ENCODE results near the gene USP15. TPM values are rescaled to one million over a fixed set of nuclear protein-coding genes. Genes with fewer than 3 reads are reported as not detected.

USP15 gene
- total RNA-seq, 6 experiments from 2014 or later: 32.4 to 60.5 (median 37.9) TPM

GRCh38 chr12:62278022-62278421 lies 17.8 kb downstream of the USP15 start:
- no peaks in the 10 kb centered on the region for H3K36me3 ChIP-seq
- H3K4me1 ChIP-seq: peaks cover 0 to 26% (median 7%) of the 10 kb centered on the region in 4 donors
- no peak for ATAC-seq
- H3K9me3 ChIP-seq: no peaks in the 10 kb centered on the region
- no peak overlapping the region for H3K27ac ChIP-seq
- TF ChIP-seq POLR2A (IDR thresholded peaks at IDR 0.05): no peak
- no peak for TF ChIP-seq CTCF (IDR thresholded peaks at IDR 0.05)
- no peaks in the 10 kb centered on the region for H3K27me3 ChIP-seq
- 97% methylated on average over 2 of the region's 2 CpGs for WGBS (ENCODE audit: insufficient coverage, low coverage, low lambda C conversion rate, missing lambda C conversion rate)
- no peak overlapping the region for H3K4me3 ChIP-seq
- intact Hi-C loops (cut with DNase I): no loop called here
- no peak for DNase-seq

- Histone ChIP-seq H3K27ac (no peak overlapping the region), H3K4me3 (no peak overlapping the region), H3K27me3 (no peaks in the 10 kb centered on the region), H3K4me1 (peaks cover 0 to 21% (median 3%) of the 10 kb centered on the region in 4 donors), H3K9me3 (no peaks in the 10 kb centered on the region), H3K36me3 (no peaks in the 10 kb centered on the region)
- DNase-seq (no peak), ATAC-seq (no peak)
- TF ChIP-seq CTCF (IDR thresholded peaks at IDR 0.05) (no peak), POLR2A (IDR thresholded peaks at IDR 0.05) (no peak)
- intact Hi-C loops (cut with DNase I): no loop called here
- WGBS (ENCODE audit: insufficient coverage, low coverage, low lambda C conversion rate, missing lambda C conversion rate): 75% methylated on average over 1 of the region's 1 CpG
Measured at GRCh38 chr12:62279058-62279457, 18.9 kb downstream of the USP15 start.

DNA sequence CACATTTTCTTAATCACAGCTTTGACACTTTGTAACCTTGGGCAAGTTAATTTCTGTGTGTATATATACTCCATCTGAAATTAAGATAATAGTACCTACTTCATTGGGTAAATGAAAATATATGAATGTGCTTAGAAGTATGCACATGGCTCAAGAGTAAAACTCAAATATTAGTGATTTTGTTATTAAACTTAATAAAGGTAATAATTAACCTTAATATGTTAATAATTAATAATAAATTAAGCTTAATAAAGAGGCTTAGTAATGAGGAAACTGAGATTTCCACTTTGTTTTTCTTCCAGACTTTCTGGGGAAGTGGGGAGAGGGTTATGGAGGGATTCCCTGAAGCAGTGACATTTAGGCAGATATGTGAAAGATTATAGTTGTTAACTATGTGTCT lies 19.8 kb downstream of the USP15 start:
- Histone ChIP-seq H3K9me3 (no peaks in the 10 kb centered on the region), H3K4me3 (no peak overlapping the region), H3K36me3 (no peaks in the 10 kb centered on the region), H3K27me3 (no peaks in the 10 kb centered on the region), H3K4me1 (peaks cover 0 to 15% (median 3%) of the 10 kb centered on the region in 4 donors), H3K27ac (no peak overlapping the region)
- DNase-seq (no peak), ATAC-seq (no peak)
- intact Hi-C loops (cut with DNase I): no loop called here
- TF ChIP-seq POLR2A (IDR thresholded peaks at IDR 0.05) (no peak), CTCF (IDR thresholded peaks at IDR 0.05) (no peak)

DNA sequence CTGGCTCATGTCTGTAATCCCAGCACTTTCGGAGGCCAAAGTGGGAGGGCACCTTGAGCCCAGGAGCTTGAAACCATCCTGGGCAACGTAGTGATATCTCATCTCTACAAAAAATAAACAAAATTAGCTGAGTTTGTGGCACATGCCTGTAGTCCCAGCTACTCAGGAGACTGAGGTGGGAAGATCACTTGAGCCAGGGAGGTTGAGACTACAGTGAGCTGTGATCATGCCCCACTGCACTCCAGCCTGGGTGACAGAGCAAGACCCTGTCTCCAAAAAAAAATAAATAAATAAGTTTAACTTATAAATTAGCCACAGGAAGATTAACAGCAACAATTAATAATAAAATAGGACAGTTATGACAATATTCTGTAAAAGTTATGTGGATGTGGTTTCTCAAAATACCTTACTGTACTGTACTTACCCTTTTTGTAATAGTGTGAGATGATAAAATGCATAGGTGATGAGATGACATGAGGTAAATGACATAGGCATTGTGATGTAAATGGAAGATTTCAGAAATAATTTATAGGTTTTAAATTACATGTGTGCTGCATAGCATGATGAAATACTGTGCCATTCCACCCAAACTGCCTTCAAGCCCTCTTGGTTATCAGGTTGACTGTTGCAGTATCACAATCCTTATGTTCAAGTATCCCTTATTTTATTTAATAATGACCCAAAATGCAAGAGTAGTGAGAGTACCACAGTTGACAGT lies 22.0 kb downstream of the USP15 start:
- TF ChIP-seq POLR2A (IDR thresholded peaks at IDR 0.05): no peak
- TF ChIP-seq CTCF (IDR thresholded peaks at IDR 0.05): no peak
- ATAC-seq (no peak), DNase-seq (no peak)
- Histone ChIP-seq H3K27ac (no peak overlapping the region), H3K9me3 (no peaks in the 10 kb centered on the region), H3K36me3 (no peaks in the 10 kb centered on the region), H3K27me3 (no peaks in the 10 kb centered on the region), H3K4me1 (peaks cover 0 to 14% (median 3%) of the 10 kb centered on the region in 4 donors), H3K4me3 (no peak overlapping the region)
- WGBS (ENCODE audit: insufficient coverage, low coverage, low lambda C conversion rate, missing lambda C conversion rate): 63% methylated on average over 2 of the region's 2 CpGs
- intact Hi-C loops (cut with DNase I): no loop called here

DNA sequence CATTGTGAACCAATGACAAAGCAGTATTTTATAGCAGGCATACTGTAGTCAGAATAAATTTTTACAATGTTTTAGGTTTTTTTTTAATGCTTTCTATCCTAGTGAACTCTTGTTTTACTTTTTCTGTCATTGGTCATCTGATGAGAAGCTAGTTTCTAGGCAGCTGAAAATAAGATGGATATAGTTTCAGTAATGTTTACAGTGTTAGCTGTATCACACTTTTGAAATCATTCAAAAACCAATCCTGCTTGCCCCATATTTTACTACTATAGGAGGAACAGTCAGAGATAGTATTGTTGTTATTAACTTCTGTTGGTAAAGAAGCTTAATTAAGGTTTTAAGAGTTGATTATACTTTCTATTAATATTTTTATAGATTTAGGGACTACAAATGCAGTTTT lies 24.5 kb downstream of the USP15 start:
- Histone ChIP-seq H3K27ac (no peak overlapping the region), H3K36me3 (no peaks in the 10 kb centered on the region), H3K4me3 (no peak overlapping the region), H3K9me3 (no peaks in the 10 kb centered on the region), H3K4me1 (peaks cover 0 to 14% (median 3%) of the 10 kb centered on the region in 4 donors), H3K27me3 (no peaks in the 10 kb centered on the region)
- DNase-seq (no peak), ATAC-seq (no peak)
- intact Hi-C loops (cut with DNase I): no loop called here
- TF ChIP-seq POLR2A (IDR thresholded peaks at IDR 0.05): no peak
- TF ChIP-seq CTCF (IDR thresholded peaks at IDR 0.05): no peak
